CD4-positive, alpha-beta T cell (primary cell): ENCODE data around the gene CEP89. TPM values are rescaled to one million over a fixed set of nuclear protein-coding genes. Genes with fewer than 3 reads are reported as not detected.

Source experiments
- ATAC-seq: fragments of 200-7000 bp; cut with Tn5 transposase; one replicate; pipeline ENCODE4 v1.10.0; 2022; ENCODE audit warnings: mild to moderate bottlenecking; ENCODE audit not compliant: poor library complexity
- CTCF ChIA-PET: fragments of 350-600 bp; sonication (Branson Sonifier 250); formaldehyde crosslinking; loops from one replicate; lab custom pipeline; 2021; ENCODE audit warnings: antibody characterized with exemption, inconsistent platforms; lab: Charles Lee
- POLR2A ChIA-PET: fragments of 350-600 bp; sonication (Branson Sonifier 250); formaldehyde crosslinking; loops from one replicate; lab custom pipeline; 2021; ENCODE audit warnings: antibody characterized with exemption, inconsistent platforms; lab: Charles Lee
- DNase-seq, 14 experiments: peaks; one replicate each; pipeline ENCODE4 v3.0.0-alpha.2; 2013 to 2020; ENCODE audit warnings: mixed read lengths in 2 of 14
- H3K27ac ChIP-seq, 2 donors: one replicate each; pipeline versions ENCODE4 v1.5.1 to v1.7.0; 2013; ENCODE audit warnings: low read length in 2 of 2, low read depth in 1 of 2, mild to moderate bottlenecking in 1 of 2
- H3K27me3 ChIP-seq, 2 experiments: 1 replicate in 1 of 2; 2 replicates in 1 of 2; pipeline versions ENCODE4 v1.6.1 to v1.7.0; 2013; ENCODE audit warnings: low read length in 2 of 2, control low read depth in 1 of 2, mild to moderate bottlenecking in 1 of 2, moderate library complexity in 1 of 2; ENCODE audit not compliant: insufficient read depth in 2 of 2, control insufficient read depth in 1 of 2
- H3K36me3 ChIP-seq: one replicate; pipeline ENCODE4 v1.6.1; 2013; ENCODE audit warnings: low read length, control low read depth; ENCODE audit not compliant: insufficient read depth
- H3K4me1 ChIP-seq: one replicate; pipeline ENCODE4 v1.6.1; 2013; ENCODE audit warnings: low read length, control low read depth; ENCODE audit not compliant: insufficient read depth
- H3K4me3 ChIP-seq: one replicate; pipeline ENCODE4 v1.5.1; 2013; ENCODE audit warnings: mild to moderate bottlenecking, low read length, moderate library complexity
- H3K9me3 ChIP-seq, 2 experiments: 1 replicate in 1 of 2; 2 replicates in 1 of 2; pipeline versions ENCODE4 v1.6.1 to v1.7.0; 2013; ENCODE audit warnings: low read length in 2 of 2, mild to moderate bottlenecking in 2 of 2, control low read depth in 1 of 2, moderate library complexity in 1 of 2; ENCODE audit not compliant: control insufficient read depth in 1 of 2, insufficient read depth in 1 of 2
- H3K27ac Mint-ChIP-seq: one replicate; pipeline ENCODE4 v1.8.0; 2020; ENCODE audit warnings: mixed read lengths
- H3K27me3 Mint-ChIP-seq: one replicate; pipeline ENCODE4 v1.8.0; 2021; ENCODE audit warnings: mixed read lengths
- H3K36me3 Mint-ChIP-seq: one replicate; pipeline ENCODE4 v1.8.0; 2021; ENCODE audit warnings: low read depth, mixed read lengths
- H3K4me1 Mint-ChIP-seq: one replicate; pipeline ENCODE4 v1.8.0; 2021; ENCODE audit warnings: low read depth, mixed read lengths
- H3K4me3 Mint-ChIP-seq: one replicate; pipeline ENCODE4 v1.8.0; 2020; ENCODE audit warnings: mild to moderate bottlenecking, mixed read lengths
- H3K9me3 Mint-ChIP-seq: one replicate; pipeline ENCODE4 v1.8.0; 2020; ENCODE audit warnings: mixed read lengths
- intact Hi-C, 2 experiments: fragments of 100-400 bp; cut with DNase I in 1 of 2; cut with micrococcal nuclease in 1 of 2; formaldehyde crosslinking; loops; one replicate each; pipeline versions ENCODE4 v1.15.1 to v1.9.0; 2023 to 2025; cut with DNase I, micrococcal nuclease
- total RNA-seq, 174 experiments: library from RNA in 2 of 174; stranded (reverse) in 2 of 174; gene quantifications; one replicate each; pipeline ENCODE4 v1.2.3 and lab custom pipeline; 2021 to 2026
- TF ChIP-seq, protein P1 (sequence below): fragments of 200-600 bp; IDR thresholded peaks from one replicate; pipeline ENCODE4 v1.8.0; 2022; ENCODE audit warnings: antibody characterized with exemption, mild to moderate bottlenecking

Gene CEP89
- total RNA-seq, 2 experiments from 2014 or later, result 4.0 to 5.1 TPM

GRCh38 chr19:32864318-32865007 is 107.3 kb downstream of the CEP89 start:
- Mint-ChIP-seq H3K27me3 (no peaks in the 10 kb centered on the region), H3K27ac (no peak overlapping the region), H3K9me3 (no peaks in the 10 kb centered on the region), H3K4me3 (no peak overlapping the region), H3K36me3 (no peaks in the 10 kb centered on the region), H3K4me1 (no peaks in the 10 kb centered on the region)
- TF ChIP-seq, protein P1, sequence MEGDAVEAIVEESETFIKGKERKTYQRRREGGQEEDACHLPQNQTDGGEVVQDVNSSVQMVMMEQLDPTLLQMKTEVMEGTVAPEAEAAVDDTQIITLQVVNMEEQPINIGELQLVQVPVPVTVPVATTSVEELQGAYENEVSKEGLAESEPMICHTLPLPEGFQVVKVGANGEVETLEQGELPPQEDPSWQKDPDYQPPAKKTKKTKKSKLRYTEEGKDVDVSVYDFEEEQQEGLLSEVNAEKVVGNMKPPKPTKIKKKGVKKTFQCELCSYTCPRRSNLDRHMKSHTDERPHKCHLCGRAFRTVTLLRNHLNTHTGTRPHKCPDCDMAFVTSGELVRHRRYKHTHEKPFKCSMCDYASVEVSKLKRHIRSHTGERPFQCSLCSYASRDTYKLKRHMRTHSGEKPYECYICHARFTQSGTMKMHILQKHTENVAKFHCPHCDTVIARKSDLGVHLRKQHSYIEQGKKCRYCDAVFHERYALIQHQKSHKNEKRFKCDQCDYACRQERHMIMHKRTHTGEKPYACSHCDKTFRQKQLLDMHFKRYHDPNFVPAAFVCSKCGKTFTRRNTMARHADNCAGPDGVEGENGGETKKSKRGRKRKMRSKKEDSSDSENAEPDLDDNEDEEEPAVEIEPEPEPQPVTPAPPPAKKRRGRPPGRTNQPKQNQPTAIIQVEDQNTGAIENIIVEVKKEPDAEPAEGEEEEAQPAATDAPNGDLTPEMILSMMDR, result no peak
- intact Hi-C loops, result no loop called here
- H3K4me3 ChIP-seq, result no peak overlapping the region
- no peaks in the 10 kb centered on the region for H3K27me3 ChIP-seq
- no peak for DNase-seq
- ChIA-PET CTCF (no interaction called here), POLR2A (no interaction called here)
- H3K4me1 ChIP-seq, result no peaks in the 10 kb centered on the region
- H3K36me3 ChIP-seq, result no peaks in the 10 kb centered on the region
- no peak for ATAC-seq
- H3K27ac ChIP-seq, result no peak overlapping the region
- no peaks in the 10 kb centered on the region for H3K9me3 ChIP-seq

DNA sequence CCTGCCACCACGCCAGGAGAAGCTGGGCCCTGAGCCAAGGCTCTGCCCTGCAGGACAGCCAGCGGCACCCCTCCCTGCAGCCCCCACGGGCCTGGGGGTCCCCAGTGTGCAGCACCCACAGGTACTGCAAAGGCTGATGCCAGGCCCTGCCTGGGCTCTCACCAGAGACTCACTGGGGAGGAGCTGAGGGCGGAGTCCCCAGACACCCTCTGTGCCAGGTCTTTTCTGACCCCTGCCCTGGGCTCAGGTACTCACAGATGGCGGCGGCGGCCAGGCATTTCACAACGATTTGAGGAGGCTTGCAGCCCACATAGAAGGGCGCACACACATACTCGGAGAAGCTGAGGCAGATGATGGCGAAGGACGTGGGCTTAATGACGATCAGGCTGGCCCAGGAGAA is 107.9 kb downstream of the CEP89 start:
- POLR2A ChIA-PET, result no interaction called here
- no peak for ATAC-seq
- intact Hi-C loops, result no loop called here
- no peaks in the 10 kb centered on the region for H3K36me3 Mint-ChIP-seq
- no peaks in the 10 kb centered on the region for H3K9me3 Mint-ChIP-seq
- Histone ChIP-seq H3K9me3 (no peaks in the 10 kb centered on the region), H3K27me3 (no peaks in the 10 kb centered on the region), H3K4me3 (no peak overlapping the region), H3K4me1 (no peaks in the 10 kb centered on the region), H3K36me3 (no peaks in the 10 kb centered on the region), H3K27ac (no peak overlapping the region)
- CTCF ChIA-PET, result no interaction called here
- H3K27ac Mint-ChIP-seq, result no peak overlapping the region
- TF ChIP-seq, protein P1, result no peak
- no peaks in the 10 kb centered on the region for H3K4me1 Mint-ChIP-seq
- no peaks in the 10 kb centered on the region for H3K27me3 Mint-ChIP-seq
- no peak overlapping the region for H3K4me3 Mint-ChIP-seq
- no peak for DNase-seq

- H3K4me1 ChIP-seq, result no peaks in the 10 kb centered on the region
- intact Hi-C loops, result no loop called here
- Mint-ChIP-seq H3K27me3 (no peaks in the 10 kb centered on the region), H3K36me3 (no peaks in the 10 kb centered on the region), H3K27ac (no peak overlapping the region), H3K9me3 (no peaks in the 10 kb centered on the region), H3K4me1 (no peaks in the 10 kb centered on the region), H3K4me3 (no peak overlapping the region)
- no peaks in the 10 kb centered on the region for H3K27me3 ChIP-seq
- H3K4me3 ChIP-seq, result no peak overlapping the region
- POLR2A ChIA-PET, result interaction anchor here (0.7 kb wide), 1 partner anchor 43 kb away, joined by 3 read pairs; no protein-coding TSS in a partner anchor
- no peak overlapping the region for H3K27ac ChIP-seq
- CTCF ChIA-PET, result no interaction called here
- TF ChIP-seq, protein P1, result no peak
- H3K36me3 ChIP-seq, result no peaks in the 10 kb centered on the region
- no peak for DNase-seq
- peaks cover 0 to under 1% of the 10 kb centered on the region in 2 experiments for H3K9me3 ChIP-seq
- ATAC-seq, result no peak
Measured at GRCh38 chr19:32863301-32863700, 108.5 kb downstream of the CEP89 start.
